ENCODE results near the gene UBE3B. TPM values are rescaled to one million over a fixed set of nuclear protein-coding genes. Genes with fewer than 3 reads are reported as not detected.

Gene UBE3B
- total and polyA plus RNA-seq, 2 donors (not counting 1 experiment from before 2014, with no cell fraction given), result 27.2 to 49.7 TPM

DNA sequence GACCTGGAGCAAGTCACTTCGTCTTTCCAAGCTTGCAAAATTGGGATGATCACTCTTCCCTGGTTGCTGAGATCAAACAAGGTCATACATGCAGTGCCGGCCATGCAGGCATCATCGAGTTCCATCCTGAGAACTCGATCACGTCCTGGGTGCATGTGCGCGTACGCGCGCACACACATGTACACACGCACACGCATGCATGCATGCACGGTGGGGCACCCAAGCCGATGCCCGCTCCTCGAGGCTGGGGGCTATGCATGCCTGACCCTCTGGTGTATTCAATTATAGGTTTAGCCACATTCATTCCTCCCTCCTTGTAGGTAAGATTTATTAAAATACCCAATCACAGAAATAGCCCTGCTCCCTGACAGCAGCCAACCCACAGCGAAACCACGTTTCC, 69.9 kb downstream of the UBE3B start:
- H3K27me3 ChIP-seq (ENCODE audit: control insufficient read depth, insufficient read depth, low read length), result peaks cover 29% of the 10 kb centered on the region
- no peaks in the 10 kb centered on the region for H3K79me2 ChIP-seq (ENCODE audit: control insufficient read depth, insufficient read depth, low read length)
- H3K9ac ChIP-seq (ENCODE audit: insufficient read depth, low read length), result no peak overlapping the region
- no peak overlapping the region for H3K4me2 ChIP-seq (ENCODE audit: extremely low read depth, insufficient read depth, low read length)
- no peak overlapping the region for H3K27ac ChIP-seq (ENCODE audit: insufficient read depth, low read length)
- no peaks in the 10 kb centered on the region for H4K20me1 ChIP-seq (ENCODE audit: control insufficient read depth, extremely low read depth, insufficient read depth, low read length)
- TF ChIP-seq, protein P1, sequence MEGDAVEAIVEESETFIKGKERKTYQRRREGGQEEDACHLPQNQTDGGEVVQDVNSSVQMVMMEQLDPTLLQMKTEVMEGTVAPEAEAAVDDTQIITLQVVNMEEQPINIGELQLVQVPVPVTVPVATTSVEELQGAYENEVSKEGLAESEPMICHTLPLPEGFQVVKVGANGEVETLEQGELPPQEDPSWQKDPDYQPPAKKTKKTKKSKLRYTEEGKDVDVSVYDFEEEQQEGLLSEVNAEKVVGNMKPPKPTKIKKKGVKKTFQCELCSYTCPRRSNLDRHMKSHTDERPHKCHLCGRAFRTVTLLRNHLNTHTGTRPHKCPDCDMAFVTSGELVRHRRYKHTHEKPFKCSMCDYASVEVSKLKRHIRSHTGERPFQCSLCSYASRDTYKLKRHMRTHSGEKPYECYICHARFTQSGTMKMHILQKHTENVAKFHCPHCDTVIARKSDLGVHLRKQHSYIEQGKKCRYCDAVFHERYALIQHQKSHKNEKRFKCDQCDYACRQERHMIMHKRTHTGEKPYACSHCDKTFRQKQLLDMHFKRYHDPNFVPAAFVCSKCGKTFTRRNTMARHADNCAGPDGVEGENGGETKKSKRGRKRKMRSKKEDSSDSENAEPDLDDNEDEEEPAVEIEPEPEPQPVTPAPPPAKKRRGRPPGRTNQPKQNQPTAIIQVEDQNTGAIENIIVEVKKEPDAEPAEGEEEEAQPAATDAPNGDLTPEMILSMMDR (conservative IDR thresholded peaks at IDR 0.05 in 1 of 2, IDR thresholded peaks at IDR 0.05 in 1 of 2; ENCODE audit: low read depth in 1 of 2, low read length in 2 of 2), result no peak
- no peak for TF ChIP-seq EZH2 (IDR thresholded peaks at IDR 0.05; ENCODE audit: low read length, missing control alignments)
- H3K4me3 ChIP-seq (replicated peaks in 1 of 4; ENCODE audit: control extremely low read depth in 1 of 4, insufficient read depth in 1 of 4, low read depth in 3 of 4, low read length in 4 of 4), result no peak overlapping the region
- no peak for DNase-seq (ENCODE audit: low read depth in 2 of 2)
- no peak overlapping the region for H2AFZ ChIP-seq (ENCODE audit: low read length)
- no peaks in the 10 kb centered on the region for H3K9me3 ChIP-seq (ENCODE audit: control insufficient read depth, insufficient read depth, low read depth, low read length)
- peaks cover 3% of the 10 kb centered on the region for H3K4me1 ChIP-seq (ENCODE audit: control insufficient read depth, extremely low read depth, insufficient read depth, low read length)
- H3K36me3 ChIP-seq (ENCODE audit: control insufficient read depth, insufficient read depth, low read length), result no peaks in the 10 kb centered on the region

DNA sequence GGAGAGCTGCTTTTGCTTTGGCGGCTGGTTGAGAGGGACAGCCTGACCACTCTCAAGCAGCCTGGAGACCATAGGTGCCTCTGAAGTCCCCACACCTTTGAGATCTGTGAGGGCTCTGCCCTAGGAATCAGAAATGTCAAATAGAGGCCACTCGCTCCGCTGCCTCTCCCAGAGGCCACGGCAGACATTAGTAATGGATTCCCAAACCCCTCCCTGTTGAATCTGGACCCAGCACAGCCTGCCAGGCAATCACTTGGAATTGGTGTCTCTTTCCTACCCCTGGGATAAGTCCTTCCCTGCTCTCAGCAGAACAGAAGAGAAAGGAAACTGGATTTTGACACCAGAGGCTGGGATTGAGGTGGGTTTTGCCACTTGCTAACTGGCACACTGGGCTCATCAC, 70.8 kb downstream of the UBE3B start:
- Histone ChIP-seq H2AFZ (ENCODE audit: low read length) (no peak overlapping the region), H3K36me3 (ENCODE audit: control insufficient read depth, insufficient read depth, low read length) (no peaks in the 10 kb centered on the region)

DNA sequence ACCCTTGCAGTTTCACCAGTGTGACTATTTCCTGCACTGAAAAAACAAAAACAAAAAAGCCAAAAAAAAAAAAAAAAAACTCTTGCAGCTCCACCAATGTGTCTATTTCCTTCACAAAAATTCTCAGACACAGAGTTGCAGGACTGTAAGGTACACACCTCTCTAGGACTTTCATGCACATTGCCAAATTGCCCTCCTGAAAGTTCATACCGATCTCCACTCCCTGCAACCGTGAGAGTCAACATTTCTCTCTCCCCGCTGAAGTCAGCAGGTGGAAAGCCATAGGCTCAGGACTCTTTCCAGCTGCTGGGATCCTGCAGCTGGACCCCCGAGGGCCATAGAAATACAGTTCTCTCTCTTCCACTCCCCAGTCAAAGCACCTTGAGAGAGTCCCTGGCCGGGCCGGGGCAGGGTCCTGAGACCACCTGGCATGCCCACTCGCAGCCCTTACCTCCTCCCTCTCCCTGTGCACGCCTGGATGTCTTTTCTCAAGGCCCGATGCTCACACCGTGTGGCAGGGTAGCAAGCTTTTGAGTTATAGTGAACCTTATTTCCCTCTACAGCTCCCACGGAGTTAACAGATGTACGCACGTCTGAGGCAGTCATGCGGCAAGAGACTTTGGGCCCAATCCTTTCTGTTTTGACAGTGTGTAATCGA, 72.3 kb downstream of the UBE3B start:
- Histone ChIP-seq H3K79me2 (ENCODE audit: control insufficient read depth, insufficient read depth, low read length) (no peaks in the 10 kb centered on the region), H2AFZ (ENCODE audit: low read length) (no peak overlapping the region), H3K27me3 (ENCODE audit: control insufficient read depth, insufficient read depth, low read length) (peaks cover 40% of the 10 kb centered on the region), H3K4me1 (ENCODE audit: control insufficient read depth, extremely low read depth, insufficient read depth, low read length) (peaks cover 3% of the 10 kb centered on the region), H4K20me1 (ENCODE audit: control insufficient read depth, extremely low read depth, insufficient read depth, low read length) (no peaks in the 10 kb centered on the region), H3K9ac (ENCODE audit: insufficient read depth, low read length) (no peak overlapping the region), H3K27ac (ENCODE audit: insufficient read depth, low read length) (no peak overlapping the region), H3K9me3 (ENCODE audit: control insufficient read depth, insufficient read depth, low read depth, low read length) (no peaks in the 10 kb centered on the region), H3K36me3 (ENCODE audit: control insufficient read depth, insufficient read depth, low read length) (no peaks in the 10 kb centered on the region), H3K4me3 (replicated peaks in 1 of 4; ENCODE audit: control extremely low read depth in 1 of 4, insufficient read depth in 1 of 4, low read depth in 3 of 4, low read length in 4 of 4) (no peak overlapping the region), H3K4me2 (ENCODE audit: extremely low read depth, insufficient read depth, low read length) (no peak overlapping the region)
- TF ChIP-seq, protein P1 (conservative IDR thresholded peaks at IDR 0.05 in 1 of 2, IDR thresholded peaks at IDR 0.05 in 1 of 2; ENCODE audit: low read depth in 1 of 2, low read length in 2 of 2), result no peak
- TF ChIP-seq EZH2 (IDR thresholded peaks at IDR 0.05; ENCODE audit: low read length, missing control alignments), result no peak
- DNase-seq (ENCODE audit: low read depth in 2 of 2), result no peak

More for the DNA sequence above, 70.8 kb downstream of the UBE3B start:
- Histone ChIP-seq H3K27ac (ENCODE audit: insufficient read depth, low read length) (no peak overlapping the region), H4K20me1 (ENCODE audit: control insufficient read depth, extremely low read depth, insufficient read depth, low read length) (no peaks in the 10 kb centered on the region), H3K4me1 (ENCODE audit: control insufficient read depth, extremely low read depth, insufficient read depth, low read length) (peaks cover 3% of the 10 kb centered on the region), H3K79me2 (ENCODE audit: control insufficient read depth, insufficient read depth, low read length) (no peaks in the 10 kb centered on the region), H3K27me3 (ENCODE audit: control insufficient read depth, insufficient read depth, low read length) (peaks cover 36% of the 10 kb centered on the region), H3K9me3 (ENCODE audit: control insufficient read depth, insufficient read depth, low read depth, low read length) (no peaks in the 10 kb centered on the region), H3K4me2 (ENCODE audit: extremely low read depth, insufficient read depth, low read length) (no peak overlapping the region), H3K9ac (ENCODE audit: insufficient read depth, low read length) (no peak overlapping the region), H3K4me3 (replicated peaks in 1 of 4; ENCODE audit: control extremely low read depth in 1 of 4, insufficient read depth in 1 of 4, low read depth in 3 of 4, low read length in 4 of 4) (no peak overlapping the region)
- TF ChIP-seq, protein P1 (conservative IDR thresholded peaks at IDR 0.05 in 1 of 2, IDR thresholded peaks at IDR 0.05 in 1 of 2; ENCODE audit: low read depth in 1 of 2, low read length in 2 of 2), result no peak
- no peak for TF ChIP-seq EZH2 (IDR thresholded peaks at IDR 0.05; ENCODE audit: low read length, missing control alignments)
- no peak for DNase-seq (ENCODE audit: low read depth in 2 of 2)

Measured in fibroblast of lung (primary cell).